ENCODE measurements around the gene CLPTM1L.

GRCh38 chr5:1278216-1278615 lies 66.7 kb downstream of the CLPTM1L start:
- TF ChIP-seq YY1 (IDR thresholded peaks at IDR 0.05; ENCODE audit: insufficient read depth, insufficient read length) (no peak), ZNF274 (IDR thresholded peaks at IDR 0.05; ENCODE audit: low read depth, low read length) (no peak), SUZ12 (IDR thresholded peaks at IDR 0.05; ENCODE audit: extremely low read depth, insufficient read depth, insufficient read length) (no peak)

All from NT2/D1 (cell line).